Upper lobe of left lung (tissue), 4 donors: ENCODE data around the gene SMYD3.

Experiments
- CTCF ChIP-seq, 6 experiments: fragments of 450-650 bp in 4 of 6; fragments of 200-600 bp in 2 of 6; sonication (generic) in 2 of 6; IDR thresholded peaks; one replicate each; pipeline ENCODE4 v1.5.1; 2016 to 2019; ENCODE audit warnings: antibody characterized with exemption in 6 of 6
- EP300 ChIP-seq, 4 donors: sonication (generic); formaldehyde crosslinking; IDR thresholded peaks; one replicate each; pipeline ENCODE4 v1.5.1; 2017; ENCODE audit warnings: antibody characterized with exemption in 4 of 4, control low read depth in 2 of 4

GRCh38 chr1:246554201-246554600, 47.1 kb upstream of the SMYD3 start:
- TF ChIP-seq EP300 (IDR thresholded peaks at IDR 0.05) (no peak), CTCF (IDR thresholded peaks at IDR 0.05) (no peak)
